ENCODE results near the gene SLC38A8. TPM values are rescaled to one million over a fixed set of nuclear protein-coding genes. Genes with fewer than 3 reads are reported as not detected.

The SLC38A8 gene
- total RNA-seq, 4 donors from 2014 or later: not detected

DNA sequence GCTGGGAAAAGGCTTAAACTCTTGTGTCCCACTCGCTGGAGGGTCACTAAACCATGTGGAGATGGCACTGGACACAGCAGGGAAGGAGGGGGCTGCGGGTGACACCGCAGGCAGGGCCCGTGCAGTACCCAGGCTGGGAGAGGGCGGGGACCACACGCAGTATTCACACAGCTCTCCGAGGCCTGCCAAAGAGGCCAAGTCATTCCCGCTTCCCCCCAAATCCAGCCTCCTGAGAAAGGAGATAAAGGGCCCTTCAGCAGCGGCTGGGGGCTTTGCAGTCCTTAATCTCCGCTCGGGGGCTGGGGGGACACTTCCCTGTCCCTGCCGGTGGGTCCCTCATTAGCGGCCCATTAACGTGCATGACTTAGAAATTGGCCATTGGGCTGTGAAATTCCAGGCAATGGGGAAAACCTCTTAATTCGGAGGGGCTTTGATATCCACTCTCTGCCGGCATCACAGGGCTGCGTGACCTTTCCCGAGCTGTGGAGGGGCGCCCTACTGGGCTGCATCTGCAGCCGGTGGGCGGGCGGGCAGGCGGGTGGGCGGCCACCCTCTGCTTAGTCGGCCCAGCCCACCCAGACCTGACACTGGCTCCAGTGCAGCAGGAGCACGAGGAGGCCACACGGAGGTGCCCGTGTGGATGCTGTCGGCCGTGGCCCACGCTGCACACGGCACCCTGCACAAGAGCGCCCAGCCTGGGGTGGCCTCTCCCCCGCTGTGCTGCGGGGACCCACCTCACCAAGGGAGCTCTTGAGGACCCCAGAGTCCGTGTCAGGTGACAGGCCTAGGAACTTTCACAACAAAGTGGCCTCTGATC is 2.6 kb upstream of the SLC38A8 start:
- intact Hi-C loops (cut with DNase I): no loop called here
- 55 to 64% methylated on average over 18 to 20 of the region's 36 CpGs for WGBS, 2 donors
- TF ChIP-seq, protein P1, sequence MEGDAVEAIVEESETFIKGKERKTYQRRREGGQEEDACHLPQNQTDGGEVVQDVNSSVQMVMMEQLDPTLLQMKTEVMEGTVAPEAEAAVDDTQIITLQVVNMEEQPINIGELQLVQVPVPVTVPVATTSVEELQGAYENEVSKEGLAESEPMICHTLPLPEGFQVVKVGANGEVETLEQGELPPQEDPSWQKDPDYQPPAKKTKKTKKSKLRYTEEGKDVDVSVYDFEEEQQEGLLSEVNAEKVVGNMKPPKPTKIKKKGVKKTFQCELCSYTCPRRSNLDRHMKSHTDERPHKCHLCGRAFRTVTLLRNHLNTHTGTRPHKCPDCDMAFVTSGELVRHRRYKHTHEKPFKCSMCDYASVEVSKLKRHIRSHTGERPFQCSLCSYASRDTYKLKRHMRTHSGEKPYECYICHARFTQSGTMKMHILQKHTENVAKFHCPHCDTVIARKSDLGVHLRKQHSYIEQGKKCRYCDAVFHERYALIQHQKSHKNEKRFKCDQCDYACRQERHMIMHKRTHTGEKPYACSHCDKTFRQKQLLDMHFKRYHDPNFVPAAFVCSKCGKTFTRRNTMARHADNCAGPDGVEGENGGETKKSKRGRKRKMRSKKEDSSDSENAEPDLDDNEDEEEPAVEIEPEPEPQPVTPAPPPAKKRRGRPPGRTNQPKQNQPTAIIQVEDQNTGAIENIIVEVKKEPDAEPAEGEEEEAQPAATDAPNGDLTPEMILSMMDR (IDR thresholded peaks at IDR 0.05): no peak
- TF ChIP-seq POLR2A (IDR thresholded peaks at IDR 0.05): no peak
- Histone ChIP-seq H3K36me3 (peaks cover 0 to 4% of the 10 kb centered on the region in 2 donors), H3K9me3 (no peaks in the 10 kb centered on the region), H3K4me3 (replicated peaks in 1 of 3) (no peak overlapping the region), H3K27ac (no peak overlapping the region), H3K4me1 (peaks cover 0 to 10% of the 10 kb centered on the region in 2 donors), H3K27me3 (no peaks in the 10 kb centered on the region)
- no peak for DNase-seq

DNA sequence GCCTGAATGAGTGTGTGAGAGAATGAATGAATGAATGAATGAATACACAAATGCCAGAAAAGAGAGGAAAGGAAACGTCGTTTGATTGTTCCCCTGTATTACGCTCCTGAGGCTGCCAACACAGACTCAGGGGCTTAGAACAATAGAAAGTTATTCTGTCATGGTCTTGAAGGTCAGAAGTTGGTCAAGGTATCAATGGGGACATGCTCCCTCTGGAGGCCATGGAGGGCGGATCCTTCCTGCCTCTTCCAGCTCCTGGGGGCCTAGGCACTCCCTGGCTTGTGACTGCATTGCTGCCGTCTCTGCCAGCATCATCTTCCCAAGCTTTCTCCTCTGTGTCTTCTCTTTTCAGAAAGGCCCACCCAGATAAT is 1.5 kb upstream of the SLC38A8 start:
- no peaks in the 10 kb centered on the region for H3K27me3 ChIP-seq
- WGBS, 2 donors: 58 to 63% methylated on average over 5 of the region's 5 CpGs
- H3K9me3 ChIP-seq: no peaks in the 10 kb centered on the region
- DNase-seq: no peak
- no peak overlapping the region for H3K27ac ChIP-seq
- peaks cover 0 to 10% of the 10 kb centered on the region in 2 donors for H3K4me1 ChIP-seq
- H3K4me3 ChIP-seq (replicated peaks in 1 of 3): no peak overlapping the region
- no peak for TF ChIP-seq POLR2A (IDR thresholded peaks at IDR 0.05)
- TF ChIP-seq, protein P1 (IDR thresholded peaks at IDR 0.05): peak in 2 of 6 experiments; percentile 20 to 22
- intact Hi-C loops (cut with DNase I): no loop called here
- no peaks in the 10 kb centered on the region for H3K36me3 ChIP-seq

DNA sequence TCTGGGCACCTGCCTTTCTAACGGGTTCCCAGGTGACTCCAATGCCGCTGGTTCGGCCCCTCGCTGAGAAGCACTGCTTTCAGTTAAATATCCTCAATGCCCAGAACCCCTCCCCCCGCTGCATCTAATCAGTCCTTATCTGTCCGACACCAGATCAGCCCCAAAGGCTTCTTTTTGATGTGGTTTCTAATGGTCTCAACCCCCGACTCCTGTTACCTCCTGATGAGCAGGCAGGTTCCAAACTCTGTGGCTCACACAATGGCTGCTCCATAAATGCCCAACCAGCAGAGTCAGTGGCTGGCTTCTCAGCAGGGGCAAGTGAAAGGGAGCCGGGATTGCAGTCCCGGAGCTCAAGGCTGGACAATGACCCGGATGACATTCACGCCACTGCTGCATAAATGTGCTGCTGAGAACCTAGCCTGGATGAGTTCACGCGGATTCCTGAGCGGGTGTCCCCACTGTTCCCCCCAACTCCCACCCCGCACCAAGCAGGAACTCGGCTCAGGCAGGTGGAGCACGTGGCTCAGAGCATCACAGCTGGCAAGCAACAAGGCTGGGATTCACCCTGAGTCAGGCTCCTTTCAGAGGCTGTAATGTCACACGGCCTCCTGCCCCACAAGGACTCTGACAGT is 1.0 kb upstream of the SLC38A8 start:
- TF ChIP-seq, protein P1 (IDR thresholded peaks at IDR 0.05): no peak
- no peak for TF ChIP-seq POLR2A (IDR thresholded peaks at IDR 0.05)
- WGBS, 2 donors: 40 to 41% methylated on average over 17 to 18 of the region's 18 CpGs
- no peak overlapping the region for H3K27ac ChIP-seq
- DNase-seq: no peak
- H3K9me3 ChIP-seq: no peaks in the 10 kb centered on the region
- H3K4me1 ChIP-seq: peaks cover 0 to 10% of the 10 kb centered on the region in 2 donors
- no peak overlapping the region for H3K4me3 ChIP-seq (replicated peaks in 1 of 3)
- no peaks in the 10 kb centered on the region for H3K36me3 ChIP-seq
- H3K27me3 ChIP-seq: no peaks in the 10 kb centered on the region
- intact Hi-C loops (cut with DNase I): no loop called here

DNA sequence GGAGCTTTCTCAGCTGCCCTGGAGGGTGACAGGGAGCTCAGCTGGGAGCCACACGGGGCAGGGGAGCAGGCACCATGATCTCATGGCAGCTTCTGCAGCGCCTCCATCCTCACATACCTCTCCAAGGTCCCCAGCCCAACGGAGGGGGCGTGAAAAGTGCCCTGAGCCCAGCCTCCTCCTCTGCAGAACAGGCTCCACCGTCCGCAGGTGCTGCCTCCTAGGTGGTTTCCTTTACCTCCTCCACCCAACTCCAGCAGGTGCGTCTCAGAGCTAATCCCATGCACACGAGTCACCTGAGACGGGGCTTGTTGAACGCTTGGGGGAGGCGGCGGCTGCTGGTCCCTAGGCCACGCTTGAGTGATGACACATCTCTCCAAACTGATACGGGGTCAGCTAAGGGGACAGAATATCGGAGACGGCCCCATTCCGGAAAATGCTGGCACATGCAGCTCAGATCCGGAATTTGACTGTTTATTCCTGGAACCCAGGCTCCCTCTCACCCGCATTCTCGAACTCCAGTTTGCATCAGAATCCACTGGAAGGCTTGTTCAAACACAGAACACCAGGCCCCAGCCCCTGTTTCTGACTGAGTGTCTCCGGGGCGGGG is 387 bp upstream of the SLC38A8 start:
- Histone ChIP-seq H3K4me3 (replicated peaks in 1 of 3) (no peak overlapping the region), H3K27me3 (no peaks in the 10 kb centered on the region), H3K36me3 (no peaks in the 10 kb centered on the region), H3K27ac (no peak overlapping the region), H3K9me3 (no peaks in the 10 kb centered on the region), H3K4me1 (peaks cover 0 to 10% of the 10 kb centered on the region in 2 donors)
- peak; percentile 26 to 40 for DNase-seq
- TF ChIP-seq, protein P1 (IDR thresholded peaks at IDR 0.05): no peak
- no peak for TF ChIP-seq POLR2A (IDR thresholded peaks at IDR 0.05)
- intact Hi-C loops (cut with DNase I): no loop called here
- WGBS, 2 donors: 24 to 29% methylated on average over 14 to 18 of the region's 22 CpGs

DNA sequence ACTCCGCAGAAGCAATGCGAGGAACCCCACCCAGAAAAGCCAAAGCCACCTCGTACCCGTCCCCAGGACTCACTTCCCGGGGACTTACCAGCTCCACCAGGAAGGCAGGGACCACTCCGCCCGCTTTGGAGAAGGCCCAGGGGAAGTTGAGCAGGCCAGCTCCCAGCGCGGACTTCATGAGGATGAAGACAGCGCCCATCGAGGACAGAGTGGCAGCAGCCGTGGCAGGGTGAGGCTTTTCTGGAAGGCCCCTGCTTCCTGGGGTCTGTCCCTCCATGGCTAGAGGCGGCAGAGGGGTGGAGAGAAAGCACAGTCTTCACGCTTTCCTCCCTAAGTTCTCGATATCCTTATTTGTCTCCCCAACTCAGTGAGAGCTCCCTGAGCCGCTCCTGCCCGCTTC is 714 bp downstream of the SLC38A8 start:
- WGBS, 2 donors: 90 to 93% methylated on average over 9 to 17 of the region's 17 CpGs
- intact Hi-C loops (cut with DNase I): no loop called here

More for the DNA sequence above, 714 bp downstream of the SLC38A8 start:
- H3K27me3 ChIP-seq: no peaks in the 10 kb centered on the region
- no peak overlapping the region for H3K4me3 ChIP-seq (replicated peaks in 1 of 3)
- H3K27ac ChIP-seq: no peak overlapping the region
- no peaks in the 10 kb centered on the region for H3K9me3 ChIP-seq
- TF ChIP-seq, protein P1 (IDR thresholded peaks at IDR 0.05): no peak
- TF ChIP-seq POLR2A (IDR thresholded peaks at IDR 0.05): no peak
- no peaks in the 10 kb centered on the region for H3K36me3 ChIP-seq
- H3K4me1 ChIP-seq: peaks cover 0 to 10% of the 10 kb centered on the region in 2 donors
- DNase-seq: no peak

Measured in thyroid gland (tissue), 4 donors.